GM12878 (cell line): ENCODE results near the gene FHL5. TPM values are rescaled to one million over a fixed set of nuclear protein-coding genes. Genes with fewer than 3 reads are reported as not detected.
A peak's percentile ranks its signal among the peaks of the same experiment; 100 is the strongest.

Experiments
- ATAC-seq: fragments of 200-7000 bp; cut with Tn5 transposase; 3 replicates; pipeline ENCODE4 v1.9.1; 2020; ENCODE audit warnings: mild to moderate bottlenecking, moderate library complexity
- BruUV-seq: library from RNA; stranded (reverse); fragments of 400-500 nt; replicated peaks from 2 replicates; lab custom pipeline; 2021; lab: Mats Ljungman, UMichigan
- CTCF ChIA-PET: fragments of 300-600 bp; sonication (Branson Sonifier 250); formaldehyde crosslinking; extraction: SDS; loops from one replicate; lab custom pipeline; 2021; ENCODE audit warnings: inconsistent platforms; lab: Yijun Ruan, JAX
- POLR2A ChIA-PET: fragments of 350-600 bp; formaldehyde crosslinking; extraction: SDS; loops from one replicate; lab custom pipeline; 2021; ENCODE audit warnings: inconsistent platforms; lab: Charles Lee
- RAD21 ChIA-PET: fragments of 300-600 bp; sonication (Branson Sonifier 250); formaldehyde crosslinking; loops from one replicate; lab custom pipeline; 2023; ENCODE audit warnings: antibody characterized with exemption; ENCODE audit not compliant: unreplicated experiment; lab: Charles Lee
- SMC1A ChIA-PET: fragments of 300-600 bp; sonication (Branson Sonifier 250); formaldehyde crosslinking; loops from one replicate; lab custom pipeline; 2023; ENCODE audit not compliant: unreplicated experiment, uncharacterized antibody; lab: Charles Lee
- DNase-seq: peaks from one replicate; pipeline ENCODE4 v3.0.0-alpha.2; 2011; ENCODE audit warnings: low read depth, low spot score
- FAIRE-seq: peaks from 3 replicates; lab custom pipeline; 2011; peaks lifted over from hg19 to GRCh38; lab: Jason Lieb, UNC
- H2AFZ ChIP-seq: 2 replicates; pipeline ENCODE4 v1.6.0; 2011; ENCODE audit warnings: low read depth, low read length, control low read depth; ENCODE audit not compliant: control insufficient read depth
- H3K27ac ChIP-seq: 2 replicates; pipeline ENCODE4 v1.5.1; 2011; ENCODE audit warnings: control low read depth; ENCODE audit not compliant: control insufficient read depth, insufficient read depth
- H3K27me3 ChIP-seq, 2 experiments: replicated peaks in 1 of 2; 2 replicates each; pipeline versions ENCODE4 v1.6.0 to v1.6.1; 2011; ENCODE audit warnings: low read length in 1 of 2; ENCODE audit not compliant: control insufficient read depth in 2 of 2, insufficient read depth in 2 of 2
- H3K36me3 ChIP-seq, 2 experiments: 2 replicates each; pipeline ENCODE4 v1.5.1; 2011; ENCODE audit warnings: low read length in 1 of 2; ENCODE audit not compliant: control insufficient read depth in 2 of 2, insufficient read depth in 2 of 2
- H3K4me1 ChIP-seq: 2 replicates; pipeline ENCODE4 v1.6.1; 2011; ENCODE audit warnings: mild to moderate bottlenecking, low read length, moderate library complexity, mixed read lengths; ENCODE audit not compliant: control insufficient read depth, insufficient read depth
- H3K4me2 ChIP-seq: 2 replicates; pipeline ENCODE4 v1.6.0; 2011; ENCODE audit warnings: control low read depth; ENCODE audit not compliant: control insufficient read depth, insufficient read depth
- H3K4me3 ChIP-seq: fragments of 200-600 bp; sonication (generic); 2 replicates; pipeline ENCODE4 v1.5.1; 2016
- H3K79me2 ChIP-seq: 2 replicates; pipeline ENCODE4 v1.6.0; 2011; ENCODE audit warnings: low read length; ENCODE audit not compliant: control insufficient read depth, insufficient read depth
- H3K9ac ChIP-seq: 2 replicates; pipeline ENCODE4 v1.8.0; 2011; ENCODE audit warnings: low read length, control low read depth, mixed read lengths; ENCODE audit not compliant: control insufficient read depth, insufficient read depth
- H3K9me3 ChIP-seq: replicated peaks from 3 replicates; pipeline ENCODE4 v1.5.1; 2011; ENCODE audit warnings: mild to moderate bottlenecking, low read length; ENCODE audit not compliant: control insufficient read depth, insufficient read depth
- H4K20me1 ChIP-seq: 2 replicates; pipeline ENCODE4 v1.6.0; 2011; ENCODE audit not compliant: control insufficient read depth, insufficient read depth
- CEBPB ChIP-seq, 2 experiments: fragments of 150-350 bp in 1 of 2; IDR thresholded peaks; 2 replicates each; pipeline ENCODE4 v1.6.1; 2012 to 2014; ENCODE audit warnings: low read depth in 2 of 2, low read length in 2 of 2, borderline replicate concordance in 1 of 2, inconsistent platforms in 1 of 2
- IKZF1 ChIP-seq: fragments of 450-650 bp; conservative IDR thresholded peaks from 2 replicates; pipeline ENCODE4 v1.6.1; 2017; ENCODE audit warnings: antibody characterized with exemption, mild to moderate bottlenecking
- MEF2B ChIP-seq: fragments of 450-650 bp; IDR thresholded peaks from 2 replicates; pipeline ENCODE4 v1.6.1; 2018; ENCODE audit warnings: mild to moderate bottlenecking, moderate library complexity; ENCODE audit not compliant: partially characterized antibody, poor library complexity, severe bottlenecking
- MTA2 ChIP-seq: fragments of 450-650 bp; IDR thresholded peaks from 2 replicates; pipeline ENCODE4 v1.6.1; 2016; ENCODE audit warnings: low read depth, mild to moderate bottlenecking, moderate library complexity
- NR2F1 ChIP-seq: fragments of 450-650 bp; conservative IDR thresholded peaks from 2 replicates; pipeline ENCODE4 v1.6.1; 2017; ENCODE audit warnings: mild to moderate bottlenecking
- POU2F2 ChIP-seq: IDR thresholded peaks from 3 replicates; pipeline ENCODE4 v1.6.1; 2011; ENCODE audit warnings: low read depth, mild to moderate bottlenecking, low read length, borderline replicate concordance
- RCOR1 ChIP-seq: conservative IDR thresholded peaks from 2 replicates; pipeline ENCODE4 v1.6.1; 2012; ENCODE audit warnings: low read depth, low read length, improper control_type of control experiment
- SIN3A ChIP-seq: IDR thresholded peaks from 2 replicates; pipeline ENCODE4 v1.6.1; 2012; ENCODE audit warnings: low read depth, low read length, improper control_type of control experiment
- SREBF2 ChIP-seq: IDR thresholded peaks from 2 replicates; pipeline ENCODE4 v1.6.1; 2012; ENCODE audit warnings: mild to moderate bottlenecking, low read length
- ZNF207 ChIP-seq: fragments of 450-650 bp; IDR thresholded peaks from 2 replicates; pipeline ENCODE4 v1.6.1; 2014; ENCODE audit warnings: antibody characterized with exemption, mild to moderate bottlenecking, borderline replicate concordance
- WGBS: methylation state at CpG from one replicate; pipeline ENCODE4 v1.1.6; 2016; ENCODE audit warnings: low lambda C conversion rate; ENCODE audit not compliant: insufficient replicate concordance, insufficient coverage; ENCODE audit errors: missing lambda C conversion rate; 5-methylcytosine and 5-hydroxymethylcytosine counted together
- in situ Hi-C: fragments of 300-500 bp; cut with MboI; formaldehyde crosslinking; loops from 9 replicates; pipeline ENCODE4 v1.14.3; 2018; ENCODE audit warnings: mixed read lengths
- intact Hi-C: fragments of 100-400 bp; cut with micrococcal nuclease; formaldehyde crosslinking; loops from one replicate; pipeline ENCODE4 v1.14.2; 2022; ENCODE audit not compliant: unreplicated experiment
- polyA plus RNA-seq, 11 experiments: library from polyadenylated mRNA; depleted of rRNA in 4 of 11; unstranded in 6 of 11; stranded (reverse) in 5 of 11; fragments of >200 nt; fragmentation: Nextera tagmentation in 4 of 11; fragmentation: Illumina TruSeq in 1 of 11; extraction: Ambion mirVana in 4 of 11; extraction: Trizol in 1 of 11; gene quantifications; 1 replicate in 1 of 11; 2 replicates in 10 of 11; pipeline versions ENCODE4 v1.2.1 to v1.2.3, GENCODE V29; 2011 to 2016; ENCODE audit warnings: inconsistent platforms in 2 of 11, missing spikeins in 2 of 11, low read depth in 1 of 11
- total RNA-seq, 4 experiments: library from RNA; depleted of rRNA in 3 of 4; stranded (reverse); fragments of >200 nt in 3 of 4; fragmentation: Illumina TruSeq in 1 of 4; extraction: Trizol in 1 of 4; gene quantifications; 2 replicates each; pipeline versions ENCODE4 v1.2.1 to v1.2.3, GENCODE V29; 2013 to 2021
- TF ChIP-seq, protein P1 (sequence below): fragments of 450-650 bp; IDR thresholded peaks from 2 replicates; pipeline ENCODE4 v1.6.1; 2017; ENCODE audit warnings: mild to moderate bottlenecking, moderate library complexity
- TF ChIP-seq, protein P2 (sequence below), 3 experiments: IDR thresholded peaks in 2 of 3; conservative IDR thresholded peaks in 1 of 3; 2 replicates each; pipeline ENCODE4 v1.5.1; 2011; ENCODE audit warnings: low read depth in 3 of 3, low read length in 3 of 3, mild to moderate bottlenecking in 3 of 3, control low read depth in 2 of 3, moderate library complexity in 2 of 3, inconsistent platforms in 1 of 3, mixed read lengths in 1 of 3; ENCODE audit not compliant: control insufficient read depth in 2 of 3, insufficient read depth in 1 of 3; ENCODE audit errors: extremely low read depth in 1 of 3
- TF ChIP-seq, protein P3 (sequence below): fragments of 450-650 bp; formaldehyde crosslinking; IDR thresholded peaks from 2 replicates; pipeline ENCODE4 v1.4.0; 2022; ENCODE audit warnings: mild to moderate bottlenecking, moderate library complexity

The FHL5 gene
- total and polyA plus RNA-seq, 10 of the 15 experiments (the other 5 are each of a cell fraction or from before 2014, with no cell fraction given) = 0.16 TPM; not detected in 9

DNA sequence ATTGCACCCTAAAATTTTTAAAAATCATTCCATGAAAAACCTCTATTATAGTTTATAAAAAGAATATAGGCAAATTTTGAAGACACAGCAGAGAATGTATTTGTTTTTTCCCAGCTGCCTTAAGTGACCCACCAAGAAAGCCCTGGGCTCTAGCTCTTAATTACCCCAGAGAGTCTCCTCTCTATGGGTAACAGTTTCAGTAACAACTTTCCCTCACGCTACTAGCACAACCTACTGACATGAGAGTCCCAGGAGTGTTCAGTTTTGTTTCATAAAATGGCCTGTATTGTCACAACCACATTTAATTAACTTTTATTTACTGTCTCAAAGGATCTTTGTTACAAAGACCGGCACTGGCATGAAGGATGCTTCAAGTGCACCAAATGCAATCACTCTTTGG is 41.5 kb downstream of the FHL5 start:
- ATAC-seq (peak; percentile 72), DNase-seq (no peak), FAIRE-seq (no peak)
- Histone ChIP-seq H3K27me3 (no peaks in the 10 kb centered on the region), H3K4me3 (no peak overlapping the region), H3K4me1 (peaks cover 2% of the 10 kb centered on the region; the same call in 1 of the 2 replicates), H4K20me1 (no peaks in the 10 kb centered on the region), H2AFZ (no peak overlapping the region), H3K4me2 (no peak overlapping the region), H3K27ac (no peak overlapping the region), H3K9me3 (no peaks in the 10 kb centered on the region), H3K36me3 (no peaks in the 10 kb centered on the region), H3K9ac (no peak overlapping the region), H3K79me2 (no peaks in the 10 kb centered on the region)
- ChIA-PET POLR2A (interaction anchor here (0.6 kb wide), 1 partner anchor 27 kb away, joined by 3 read pairs; no protein-coding TSS in a partner anchor), RAD21 (interaction anchor here (0.6 kb wide), 1 partner anchor 85 kb away, joined by 3 read pairs; no protein-coding TSS in a partner anchor), SMC1A (interaction anchor here (0.7 to 1.5 kb wide), 7 partner anchors 9 to 202 kb away, joined by 3 to 10 read pairs (median 3); partner anchors contain the start of gene FHL5), CTCF (interaction anchor here (0.6 to 1.4 kb wide), 3 partner anchors 9 to 61 kb away, joined by 3 to 4 read pairs (median 3); no protein-coding TSS in a partner anchor)
- in situ Hi-C loops = no loop called here
- intact Hi-C loops = no loop called here
- BruUV-seq = no TSS peak
- WGBS = 48% methylated on average over 2 of the region's 2 CpGs
- TF ChIP-seq NR2F1 (no peak), ZNF207 (no peak), MEF2B (peak; percentile 87), SREBF2 (no peak), RCOR1 (no peak), IKZF1 (no peak), CEBPB (IDR thresholded peaks at IDR 0.05; ENCODE audit: borderline replicate concordance in 1 of 2, low read depth in 2 of 2, low read length in 2 of 2) (no peak), SIN3A (no peak), POU2F2 (no peak), MTA2 (peak; percentile 45; the same call in 1 of the 2 replicates)
- TF ChIP-seq, protein P1, sequence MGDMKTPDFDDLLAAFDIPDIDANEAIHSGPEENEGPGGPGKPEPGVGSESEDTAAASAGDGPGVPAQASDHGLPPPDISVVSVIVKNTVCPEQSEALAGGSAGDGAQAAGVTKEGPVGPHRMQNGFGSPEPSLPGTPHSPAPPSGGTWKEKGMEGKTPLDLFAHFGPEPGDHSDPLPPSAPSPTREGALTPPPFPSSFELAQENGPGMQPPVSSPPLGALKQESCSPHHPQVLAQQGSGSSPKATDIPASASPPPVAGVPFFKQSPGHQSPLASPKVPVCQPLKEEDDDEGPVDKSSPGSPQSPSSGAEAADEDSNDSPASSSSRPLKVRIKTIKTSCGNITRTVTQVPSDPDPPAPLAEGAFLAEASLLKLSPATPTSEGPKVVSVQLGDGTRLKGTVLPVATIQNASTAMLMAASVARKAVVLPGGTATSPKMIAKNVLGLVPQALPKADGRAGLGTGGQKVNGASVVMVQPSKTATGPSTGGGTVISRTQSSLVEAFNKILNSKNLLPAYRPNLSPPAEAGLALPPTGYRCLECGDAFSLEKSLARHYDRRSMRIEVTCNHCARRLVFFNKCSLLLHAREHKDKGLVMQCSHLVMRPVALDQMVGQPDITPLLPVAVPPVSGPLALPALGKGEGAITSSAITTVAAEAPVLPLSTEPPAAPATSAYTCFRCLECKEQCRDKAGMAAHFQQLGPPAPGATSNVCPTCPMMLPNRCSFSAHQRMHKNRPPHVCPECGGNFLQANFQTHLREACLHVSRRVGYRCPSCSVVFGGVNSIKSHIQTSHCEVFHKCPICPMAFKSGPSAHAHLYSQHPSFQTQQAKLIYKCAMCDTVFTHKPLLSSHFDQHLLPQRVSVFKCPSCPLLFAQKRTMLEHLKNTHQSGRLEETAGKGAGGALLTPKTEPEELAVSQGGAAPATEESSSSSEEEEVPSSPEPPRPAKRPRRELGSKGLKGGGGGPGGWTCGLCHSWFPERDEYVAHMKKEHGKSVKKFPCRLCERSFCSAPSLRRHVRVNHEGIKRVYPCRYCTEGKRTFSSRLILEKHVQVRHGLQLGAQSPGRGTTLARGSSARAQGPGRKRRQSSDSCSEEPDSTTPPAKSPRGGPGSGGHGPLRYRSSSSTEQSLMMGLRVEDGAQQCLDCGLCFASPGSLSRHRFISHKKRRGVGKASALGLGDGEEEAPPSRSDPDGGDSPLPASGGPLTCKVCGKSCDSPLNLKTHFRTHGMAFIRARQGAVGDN = no peak
- TF ChIP-seq, protein P2, sequence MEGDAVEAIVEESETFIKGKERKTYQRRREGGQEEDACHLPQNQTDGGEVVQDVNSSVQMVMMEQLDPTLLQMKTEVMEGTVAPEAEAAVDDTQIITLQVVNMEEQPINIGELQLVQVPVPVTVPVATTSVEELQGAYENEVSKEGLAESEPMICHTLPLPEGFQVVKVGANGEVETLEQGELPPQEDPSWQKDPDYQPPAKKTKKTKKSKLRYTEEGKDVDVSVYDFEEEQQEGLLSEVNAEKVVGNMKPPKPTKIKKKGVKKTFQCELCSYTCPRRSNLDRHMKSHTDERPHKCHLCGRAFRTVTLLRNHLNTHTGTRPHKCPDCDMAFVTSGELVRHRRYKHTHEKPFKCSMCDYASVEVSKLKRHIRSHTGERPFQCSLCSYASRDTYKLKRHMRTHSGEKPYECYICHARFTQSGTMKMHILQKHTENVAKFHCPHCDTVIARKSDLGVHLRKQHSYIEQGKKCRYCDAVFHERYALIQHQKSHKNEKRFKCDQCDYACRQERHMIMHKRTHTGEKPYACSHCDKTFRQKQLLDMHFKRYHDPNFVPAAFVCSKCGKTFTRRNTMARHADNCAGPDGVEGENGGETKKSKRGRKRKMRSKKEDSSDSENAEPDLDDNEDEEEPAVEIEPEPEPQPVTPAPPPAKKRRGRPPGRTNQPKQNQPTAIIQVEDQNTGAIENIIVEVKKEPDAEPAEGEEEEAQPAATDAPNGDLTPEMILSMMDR (IDR thresholded peaks at IDR 0.05 in 2 of 3, conservative IDR thresholded peaks at IDR 0.05 in 1 of 3; ENCODE audit: control insufficient read depth in 2 of 3, extremely low read depth in 1 of 3, insufficient read depth in 1 of 3, low read depth in 3 of 3, low read length in 3 of 3) = no peak
- TF ChIP-seq, protein P3, sequence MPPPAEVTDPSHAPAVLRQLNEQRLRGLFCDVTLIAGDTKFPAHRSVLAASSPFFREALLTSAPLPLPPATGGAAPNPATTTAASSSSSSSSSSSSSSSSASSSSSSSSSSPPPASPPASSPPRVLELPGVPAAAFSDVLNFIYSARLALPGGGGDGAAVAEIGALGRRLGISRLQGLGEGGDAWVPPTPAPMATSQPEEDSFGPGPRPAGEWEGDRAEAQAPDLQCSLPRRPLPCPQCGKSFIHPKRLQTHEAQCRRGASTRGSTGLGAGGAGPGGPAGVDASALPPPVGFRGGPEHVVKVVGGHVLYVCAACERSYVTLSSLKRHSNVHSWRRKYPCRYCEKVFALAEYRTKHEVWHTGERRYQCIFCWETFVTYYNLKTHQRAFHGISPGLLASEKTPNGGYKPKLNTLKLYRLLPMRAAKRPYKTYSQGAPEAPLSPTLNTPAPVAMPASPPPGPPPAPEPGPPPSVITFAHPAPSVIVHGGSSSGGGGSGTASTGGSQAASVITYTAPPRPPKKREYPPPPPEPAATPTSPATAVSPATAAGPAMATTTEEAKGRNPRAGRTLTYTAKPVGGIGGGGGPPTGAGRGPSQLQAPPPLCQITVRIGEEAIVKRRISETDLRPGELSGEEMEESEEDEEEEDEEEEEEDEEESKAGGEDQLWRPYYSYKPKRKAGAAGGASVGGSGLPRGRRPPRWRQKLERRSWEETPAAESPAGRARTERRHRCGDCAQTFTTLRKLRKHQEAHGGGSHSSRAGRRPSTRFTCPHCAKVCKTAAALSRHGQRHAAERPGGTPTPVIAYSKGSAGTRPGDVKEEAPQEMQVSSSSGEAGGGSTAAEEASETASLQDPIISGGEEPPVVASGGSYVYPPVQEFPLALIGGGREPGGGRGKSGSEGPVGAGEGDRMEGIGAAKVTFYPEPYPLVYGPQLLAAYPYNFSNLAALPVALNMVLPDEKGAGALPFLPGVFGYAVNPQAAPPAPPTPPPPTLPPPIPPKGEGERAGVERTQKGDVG = no peak
